DND-41 (cell line): ENCODE data around the gene LDB2.

Source experiments
- ATAC-seq: fragments of 200-7000 bp; cut with Tn5 transposase; 3 replicates; pipeline ENCODE4 v1.9.1; 2021; ENCODE audit warnings: low read depth; ENCODE audit not compliant: insufficient read depth
- DNase-seq: peaks from one replicate; pipeline ENCODE4 v3.0.0-alpha.2; 2020
- H2AFZ ChIP-seq: 2 replicates; pipeline ENCODE4 v1.6.0; 2012; ENCODE audit warnings: low read depth, low read length
- H3K27ac ChIP-seq: 2 replicates; pipeline ENCODE4 v1.5.1; 2012; ENCODE audit warnings: low read length, inconsistent platforms
- H3K27me3 ChIP-seq: fragments of 200-600 bp; sonication (generic); 2 replicates; pipeline ENCODE4 v1.6.0; 2012; ENCODE audit warnings: low read length, mild to moderate bottlenecking, inconsistent platforms; ENCODE audit not compliant: insufficient read depth, poor library complexity
- H3K36me3 ChIP-seq: 2 replicates; pipeline ENCODE4 v1.5.1; 2012; ENCODE audit warnings: low read length, inconsistent platforms; ENCODE audit not compliant: insufficient read depth
- H3K4me1 ChIP-seq: 2 replicates; pipeline ENCODE4 v1.5.1; 2012; ENCODE audit warnings: mild to moderate bottlenecking, low read length; ENCODE audit not compliant: insufficient read depth
- H3K4me2 ChIP-seq: 2 replicates; pipeline ENCODE4 v1.6.0; 2012; ENCODE audit warnings: mild to moderate bottlenecking, moderate library complexity, low read length, inconsistent platforms; ENCODE audit not compliant: insufficient read depth
- H3K4me3 ChIP-seq, 2 experiments: fragments of 200-600 bp in 1 of 2; shearing (Covaris generic) in 1 of 2; 2 replicates each; pipeline ENCODE4 v1.5.1; 2012 to 2016; ENCODE audit warnings: inconsistent platforms in 2 of 2, low read length in 2 of 2, mild to moderate bottlenecking in 2 of 2, low read depth in 1 of 2, moderate library complexity in 1 of 2
- H3K79me2 ChIP-seq: 2 replicates; pipeline ENCODE4 v1.6.0; 2012; ENCODE audit warnings: low read length, inconsistent platforms; ENCODE audit not compliant: insufficient read depth
- H3K9ac ChIP-seq: 2 replicates; pipeline ENCODE4 v1.6.0; 2012; ENCODE audit warnings: low read depth, mild to moderate bottlenecking, inconsistent platforms, low read length, moderate library complexity
- H3K9me3 ChIP-seq: 2 replicates; pipeline ENCODE4 v1.5.1; 2012; ENCODE audit warnings: low read length, moderate library complexity, mild to moderate bottlenecking, inconsistent platforms; ENCODE audit not compliant: insufficient read depth, severe bottlenecking
- H4K20me1 ChIP-seq: 2 replicates; pipeline ENCODE4 v1.6.0; 2012; ENCODE audit warnings: low read length; ENCODE audit not compliant: insufficient read depth
- CTCF ChIP-seq: IDR thresholded peaks from 2 replicates; pipeline ENCODE4 v1.5.1; 2012; ENCODE audit warnings: borderline replicate concordance, low read length, moderate library complexity, mild to moderate bottlenecking; ENCODE audit not compliant: poor library complexity, severe bottlenecking; ENCODE audit errors: extremely low read depth
- EZH2 ChIP-seq: IDR thresholded peaks from 3 replicates; pipeline ENCODE4 v1.6.1; 2012; ENCODE audit warnings: borderline replicate concordance, low read depth, mild to moderate bottlenecking, moderate library complexity, low read length, inconsistent platforms; ENCODE audit not compliant: severe bottlenecking

LDB2 gene

GRCh38 chr4:16772366-16772850 lies 126.0 kb downstream of the LDB2 start:
- no peak overlapping the region for H3K27ac ChIP-seq
- TF ChIP-seq CTCF (no peak), EZH2 (no peak)
- no peak for DNase-seq

DNA sequence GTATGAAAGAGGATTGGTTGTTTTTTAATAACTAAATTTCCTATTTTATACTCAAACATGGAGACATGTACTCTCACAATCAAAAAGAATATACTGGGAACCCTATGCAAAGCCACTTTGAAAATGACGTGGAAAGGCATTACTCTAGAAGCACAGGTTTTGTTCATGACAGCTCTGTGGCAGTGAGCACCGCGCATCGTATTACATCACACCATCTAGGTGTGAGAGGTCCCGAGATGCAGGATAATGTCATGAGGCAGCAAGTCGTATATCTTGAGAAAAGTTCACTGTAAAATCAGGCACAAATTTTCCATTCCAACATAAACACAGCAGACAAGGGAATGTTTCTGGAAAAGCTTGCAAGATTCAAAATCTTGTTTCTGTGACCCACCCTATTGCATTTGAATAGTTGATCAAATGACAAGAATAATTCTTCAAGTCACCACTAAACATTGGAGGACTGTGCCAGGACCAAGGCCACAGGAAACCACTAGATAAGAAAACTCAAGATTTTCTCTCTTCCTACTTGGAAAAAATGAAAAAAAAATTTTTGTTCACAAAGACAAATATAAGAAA lies 127.6 kb downstream of the LDB2 start:
- H3K4me1 ChIP-seq: no peaks in the 10 kb centered on the region
- H3K79me2 ChIP-seq: no peaks in the 10 kb centered on the region
- no peaks in the 10 kb centered on the region for H4K20me1 ChIP-seq
- no peaks in the 10 kb centered on the region for H3K36me3 ChIP-seq
- DNase-seq (no peak), ATAC-seq (no peak)
- H3K27me3 ChIP-seq: no peaks in the 10 kb centered on the region
- H3K9me3 ChIP-seq: no peaks in the 10 kb centered on the region
- H3K9ac ChIP-seq: no peak overlapping the region
- H2AFZ ChIP-seq: no peak overlapping the region
- TF ChIP-seq EZH2 (no peak), CTCF (no peak)
- H3K4me2 ChIP-seq: no peak overlapping the region
- no peak overlapping the region for H3K4me3 ChIP-seq
- H3K27ac ChIP-seq: no peak overlapping the region

More at GRCh38 chr4:16772366-16772850, 126.0 kb downstream of the LDB2 start:
- Histone ChIP-seq H3K4me1 (no peaks in the 10 kb centered on the region), H4K20me1 (no peaks in the 10 kb centered on the region), H3K36me3 (no peaks in the 10 kb centered on the region), H3K4me3 (no peak overlapping the region), H3K79me2 (no peaks in the 10 kb centered on the region), H2AFZ (no peak overlapping the region), H3K9me3 (no peaks in the 10 kb centered on the region), H3K27me3 (no peaks in the 10 kb centered on the region), H3K4me2 (no peak overlapping the region), H3K9ac (no peak overlapping the region)
- no peak for ATAC-seq

GRCh38 chr4:16767861-16768260 lies 130.6 kb downstream of the LDB2 start:
- ATAC-seq (no peak), DNase-seq (no peak)
- Histone ChIP-seq H2AFZ (no peak overlapping the region), H3K27ac (no peak overlapping the region), H3K9ac (no peak overlapping the region), H3K4me3 (no peak overlapping the region), H3K27me3 (no peaks in the 10 kb centered on the region), H3K9me3 (no peaks in the 10 kb centered on the region), H3K4me2 (no peak overlapping the region), H4K20me1 (no peaks in the 10 kb centered on the region), H3K36me3 (no peaks in the 10 kb centered on the region), H3K79me2 (no peaks in the 10 kb centered on the region), H3K4me1 (no peaks in the 10 kb centered on the region)
- no peak for TF ChIP-seq CTCF
- TF ChIP-seq EZH2: no peak
